HG03521 (cell line): ENCODE measurements around the gene ZNF524.
"Not testable (repeated sequence)": the region's sequence is repeated elsewhere in the genome, so short reads cannot be mapped to it uniquely, and the experiment has no call there.

Source experiments
- ATAC-seq: cut with Tn5 transposase; IDR thresholded peaks from one replicate; pipeline ENCODE4 v1.9.1; 2021; ENCODE audit warnings: mild to moderate bottlenecking, moderate library complexity; ENCODE audit not compliant: unreplicated experiment

ZNF524 gene

GRCh38 chr19:55581145-55581822 lies 18.8 kb upstream of the ZNF524 start:
- no peak for ATAC-seq

- no peak for ATAC-seq
Observed at GRCh38 chr19:55581823-55582223, 18.3 kb upstream of the ZNF524 start.

GRCh38 chr19:55582284-55582683 lies 17.8 kb upstream of the ZNF524 start:
- not testable (repeated sequence) for ATAC-seq

- ATAC-seq, result not testable (repeated sequence)
Observed at GRCh38 chr19:55583897-55584296, 16.2 kb upstream of the ZNF524 start.

GRCh38 chr19:55584871-55585270 lies 15.2 kb upstream of the ZNF524 start:
- ATAC-seq, result no peak

GRCh38 chr19:55585658-55586339 lies 14.3 kb upstream of the ZNF524 start:
- ATAC-seq, result no peak

GRCh38 chr19:55586976-55587668 lies 13.0 kb upstream of the ZNF524 start:
- ATAC-seq, result peak; percentile 88

GRCh38 chr19:55588738-55589137 lies 11.3 kb upstream of the ZNF524 start:
- no peak for ATAC-seq

GRCh38 chr19:55590109-55590508 lies 10.0 kb upstream of the ZNF524 start:
- ATAC-seq, result no peak

GRCh38 chr19:55590617-55591016 lies 9.5 kb upstream of the ZNF524 start:
- ATAC-seq, result no peak

- ATAC-seq, result no peak
Observed at GRCh38 chr19:55591555-55591954, 8.5 kb upstream of the ZNF524 start.

GRCh38 chr19:55592391-55593090 lies 7.5 kb upstream of the ZNF524 start:
- ATAC-seq, result no peak

GRCh38 chr19:55593096-55593772 lies 6.9 kb upstream of the ZNF524 start:
- ATAC-seq, result no peak

GRCh38 chr19:55594996-55595545 lies 5.0 kb upstream of the ZNF524 start:
- no peak for ATAC-seq

- no peak for ATAC-seq
Observed at GRCh38 chr19:55596304-55596703, 3.8 kb upstream of the ZNF524 start.

- ATAC-seq, result no peak
Observed at GRCh38 chr19:55597501-55597921, 2.6 kb upstream of the ZNF524 start.

- no peak for ATAC-seq
Observed at GRCh38 chr19:55598034-55598433, 2.1 kb upstream of the ZNF524 start.

- ATAC-seq, result peak; percentile 44
Observed at GRCh38 chr19:55598719-55599467, 1.2 kb upstream of the ZNF524 start.

GRCh38 chr19:55599468-55599841 lies 633 bp upstream of the ZNF524 start, which contains the start of gene FIZ1:
FIZ1 (minus strand) TSS chr19:55599517; CDS start chr19:55597865, 1,652 bp downstream.
- ATAC-seq, result peak; percentile 48

GRCh38 chr19:55600662-55601028 lies 557 bp downstream of the ZNF524 start:
- no peak for ATAC-seq
